Natural killer cell treated with Interleukin-12 subunit alpha and Interleukin-12 subunit beta and Interleukin-15 and Interleukin-18, amount 100 ng/mL, for 72 hours (primary cell): Measurements from ENCODE around the gene CRY1. TPM values are rescaled to one million over a fixed set of nuclear protein-coding genes. Genes with fewer than 3 reads are reported as not detected.
"Not testable (repeated sequence)": the region's sequence is repeated elsewhere in the genome, so short reads cannot be mapped to it uniquely, and the experiment has no call there.

Source experiments
- ATAC-seq, 2 donors: fragments of 150-1000 bp; cut with Tn5 transposase in 1 of 2; sonication (Bioruptor Pico), chemical (Tn5 transposase) in 1 of 2; 2 replicates each; pipeline ENCODE4 v1.10.0; 2021
- DNase-seq: peaks from one replicate; pipeline ENCODE4 v3.0.0; 2022; ENCODE audit warnings: low spot score
- H3K27ac Mint-ChIP-seq, 2 donors: 1 replicate in 1 of 2; 2 replicates in 1 of 2; pipeline ENCODE4 v1.8.0; 2022; ENCODE audit warnings: mixed read lengths in 2 of 2, mild to moderate bottlenecking in 1 of 2, moderate library complexity in 1 of 2
- H3K27me3 Mint-ChIP-seq, 2 donors: 1 replicate in 1 of 2; 2 replicates in 1 of 2; pipeline ENCODE4 v1.8.0; 2022; ENCODE audit warnings: mixed read lengths in 2 of 2
- H3K36me3 Mint-ChIP-seq: one replicate; pipeline ENCODE4 v1.8.0; 2022; ENCODE audit warnings: mixed read lengths
- H3K4me1 Mint-ChIP-seq, 2 donors: 1 replicate in 1 of 2; 2 replicates in 1 of 2; pipeline ENCODE4 v1.8.0; 2022; ENCODE audit warnings: low read depth in 2 of 2, mixed read lengths in 2 of 2, mild to moderate bottlenecking in 1 of 2
- H3K4me3 Mint-ChIP-seq: one replicate; pipeline ENCODE4 v1.8.0; 2022; ENCODE audit warnings: mixed read lengths
- H3K9me3 Mint-ChIP-seq: 2 replicates; pipeline ENCODE4 v1.8.0; 2022; ENCODE audit warnings: mixed read lengths
- total RNA-seq, 2 donors: library from RNA; stranded (reverse); gene quantifications; one replicate each; pipeline ENCODE4 v1.2.3, GENCODE V29; 2022

The CRY1 gene
- total RNA-seq, 2 donors from 2014 or later = 11.7 to 22.5 TPM

GRCh38 chr12:107026806-107027635 is 66.3 kb downstream of the CRY1 start:
- H3K4me3 Mint-ChIP-seq = peak overlapping the region; percentile 72
- DNase-seq (no peak), ATAC-seq (peak; percentile 18 to 29)
- H3K9me3 Mint-ChIP-seq = no peaks in the 10 kb centered on the region
- H3K4me1 Mint-ChIP-seq = peaks cover 36 to 37% of the 10 kb centered on the region in 2 donors
- H3K27me3 Mint-ChIP-seq = no peaks in the 10 kb centered on the region
- H3K36me3 Mint-ChIP-seq = no peaks in the 10 kb centered on the region
- peak overlapping the region; percentile 97 to 99 for H3K27ac Mint-ChIP-seq

- H3K36me3 Mint-ChIP-seq, DNase-seq, ATAC-seq, H3K27me3 Mint-ChIP-seq, H3K9me3 Mint-ChIP-seq, H3K4me3 Mint-ChIP-seq: not testable (repeated sequence)
- peaks cover 32% of the 10 kb centered on the region in 2 donors for H3K4me1 Mint-ChIP-seq
- H3K27ac Mint-ChIP-seq = peak overlapping the region; percentile 97 to 99
Observed at GRCh38 chr12:107026356-107026755, 67.0 kb downstream of the CRY1 start.

GRCh38 chr12:107025671-107026070 is 67.7 kb downstream of the CRY1 start:
- H3K27me3 Mint-ChIP-seq = no peaks in the 10 kb centered on the region
- DNase-seq (no peak), ATAC-seq (no peak)
- no peak overlapping the region for H3K4me3 Mint-ChIP-seq
- no peaks in the 10 kb centered on the region for H3K9me3 Mint-ChIP-seq
- H3K27ac Mint-ChIP-seq = peak overlapping the region in 1 of 2 donors; percentile 99
- peaks cover 27 to 30% of the 10 kb centered on the region in 2 donors for H3K4me1 Mint-ChIP-seq
- H3K36me3 Mint-ChIP-seq = no peaks in the 10 kb centered on the region

- no peak for ATAC-seq
- no peaks in the 10 kb centered on the region for H3K36me3 Mint-ChIP-seq
Observed at GRCh38 chr12:107019546-107019945, 73.8 kb downstream of the CRY1 start.

GRCh38 chr12:107017042-107017441 is 76.3 kb downstream of the CRY1 start:
- Mint-ChIP-seq H3K27ac (no peak overlapping the region), H3K4me1 (peaks cover 4 to 5% of the 10 kb centered on the region in 2 donors), H3K27me3 (no peaks in the 10 kb centered on the region), H3K36me3 (no peaks in the 10 kb centered on the region), H3K4me3 (no peak overlapping the region), H3K9me3 (no peaks in the 10 kb centered on the region)
- DNase-seq (no peak), ATAC-seq (no peak)

More at GRCh38 chr12:107019546-107019945, 73.8 kb downstream of the CRY1 start:
- peaks cover 0 to 5% of the 10 kb centered on the region in 2 donors for H3K4me1 Mint-ChIP-seq
- no peak overlapping the region for H3K27ac Mint-ChIP-seq
- no peaks in the 10 kb centered on the region for H3K27me3 Mint-ChIP-seq
- H3K4me3 Mint-ChIP-seq = no peak overlapping the region
- no peaks in the 10 kb centered on the region for H3K9me3 Mint-ChIP-seq
- no peak for DNase-seq

GRCh38 chr12:107014055-107014454 is 79.3 kb downstream of the CRY1 start:
- H3K27ac Mint-ChIP-seq = no peak overlapping the region
- ATAC-seq (no peak), DNase-seq (no peak)
- H3K4me1 Mint-ChIP-seq = peaks cover 0 to 7% of the 10 kb centered on the region in 2 donors
- no peaks in the 10 kb centered on the region for H3K9me3 Mint-ChIP-seq
- no peaks in the 10 kb centered on the region for H3K36me3 Mint-ChIP-seq
- no peak overlapping the region for H3K4me3 Mint-ChIP-seq
- H3K27me3 Mint-ChIP-seq = no peaks in the 10 kb centered on the region

- no peak for DNase-seq
- H3K4me1 Mint-ChIP-seq = peaks cover 0 to 7% of the 10 kb centered on the region in 2 donors
- H3K27me3 Mint-ChIP-seq = no peaks in the 10 kb centered on the region
- H3K9me3 Mint-ChIP-seq = no peaks in the 10 kb centered on the region
- H3K27ac Mint-ChIP-seq = no peak overlapping the region
- ATAC-seq = no peak
- H3K36me3 Mint-ChIP-seq = no peaks in the 10 kb centered on the region
- H3K4me3 Mint-ChIP-seq = no peak overlapping the region
Observed at GRCh38 chr12:107012736-107013425, 80.5 kb downstream of the CRY1 start.

GRCh38 chr12:107011519-107011918 is 81.8 kb downstream of the CRY1 start:
- peaks cover 0 to 7% of the 10 kb centered on the region in 2 donors for H3K4me1 Mint-ChIP-seq
- DNase-seq = no peak
- no peaks in the 10 kb centered on the region for H3K36me3 Mint-ChIP-seq
- H3K9me3 Mint-ChIP-seq = no peaks in the 10 kb centered on the region
- H3K27me3 Mint-ChIP-seq = no peaks in the 10 kb centered on the region
- H3K4me3 Mint-ChIP-seq = no peak overlapping the region
- ATAC-seq = no peak
- H3K27ac Mint-ChIP-seq = peak overlapping the region in 1 of 2 donors; percentile 49

- Mint-ChIP-seq H3K36me3 (no peaks in the 10 kb centered on the region), H3K27me3 (no peaks in the 10 kb centered on the region), H3K4me1 (peaks cover 0 to 3% of the 10 kb centered on the region in 2 donors), H3K27ac (no peak overlapping the region), H3K9me3 (no peaks in the 10 kb centered on the region), H3K4me3 (no peak overlapping the region)
- DNase-seq (no peak), ATAC-seq (no peak)
Observed at GRCh38 chr12:107007411-107007810, 85.9 kb downstream of the CRY1 start.

- not testable (repeated sequence) for H3K27me3 Mint-ChIP-seq, H3K4me3 Mint-ChIP-seq, H3K36me3 Mint-ChIP-seq, ATAC-seq, H3K27ac Mint-ChIP-seq, H3K9me3 Mint-ChIP-seq, H3K4me1 Mint-ChIP-seq, DNase-seq
Observed at GRCh38 chr12:107002665-107003064, 90.7 kb downstream of the CRY1 start.

- DNase-seq = no peak
- H3K27me3 Mint-ChIP-seq = no peaks in the 10 kb centered on the region
- ATAC-seq = no peak
- no peak overlapping the region for H3K4me3 Mint-ChIP-seq
- H3K36me3 Mint-ChIP-seq = peaks cover 14% of the 10 kb centered on the region
- no peak overlapping the region for H3K27ac Mint-ChIP-seq
- no peaks in the 10 kb centered on the region for H3K4me1 Mint-ChIP-seq
- H3K9me3 Mint-ChIP-seq = no peaks in the 10 kb centered on the region
Observed at GRCh38 chr12:106999446-106999845, 93.9 kb downstream of the CRY1 start.

GRCh38 chr12:106997916-106998315 is 95.4 kb downstream of the CRY1 start:
- H3K36me3 Mint-ChIP-seq = peaks cover 14% of the 10 kb centered on the region

GRCh38 chr12:106996102-106996501 is 97.2 kb downstream of the CRY1 start:
- not testable (repeated sequence) for ATAC-seq

More at GRCh38 chr12:106997916-106998315, 95.4 kb downstream of the CRY1 start:
- DNase-seq = no peak
- Mint-ChIP-seq H3K27ac (no peak overlapping the region), H3K4me1 (no peaks in the 10 kb centered on the region), H3K27me3 (no peaks in the 10 kb centered on the region), H3K4me3 (no peak overlapping the region), H3K9me3 (no peaks in the 10 kb centered on the region)
- no peak for ATAC-seq

GRCh38 chr12:106994579-106995220 is 98.6 kb downstream of the CRY1 start:
- Mint-ChIP-seq H3K27me3 (no peaks in the 10 kb centered on the region), H3K36me3 (peaks cover 14% of the 10 kb centered on the region), H3K4me3 (no peak overlapping the region), H3K4me1 (no peaks in the 10 kb centered on the region), H3K27ac (no peak overlapping the region), H3K9me3 (no peaks in the 10 kb centered on the region)
- ATAC-seq (no peak), DNase-seq (no peak)

More at GRCh38 chr12:106996102-106996501, 97.2 kb downstream of the CRY1 start:
- not testable (repeated sequence) for H3K9me3 Mint-ChIP-seq, H3K4me3 Mint-ChIP-seq, H3K27ac Mint-ChIP-seq, DNase-seq, H3K4me1 Mint-ChIP-seq, H3K27me3 Mint-ChIP-seq
- H3K36me3 Mint-ChIP-seq = peaks cover 14% of the 10 kb centered on the region
